Cerebellar cortex (tissue), 1 donor: ENCODE data around the gene PDCD2L.
"Not testable (repeated sequence)": the region's sequence is repeated elsewhere in the genome, so short reads cannot be mapped to it uniquely, and the experiment has no call there.

Source experiments
- DNase-seq: peaks from one replicate; pipeline ENCODE4 v3.0.0-alpha.2; 2015; ENCODE audit warnings: low spot score

The PDCD2L gene

GRCh38 chr19:34418300-34418699 lies 14.1 kb downstream of the PDCD2L start:
- no peak for DNase-seq

GRCh38 chr19:34426096-34426661 lies 22.0 kb downstream of the PDCD2L start:
- DNase-seq, result no peak

- DNase-seq, result peak; percentile 24
Observed at GRCh38 chr19:34428549-34429285, 24.5 kb downstream of the PDCD2L start.

- DNase-seq, result no peak
Observed at GRCh38 chr19:34429553-34429952, 25.4 kb downstream of the PDCD2L start.

GRCh38 chr19:34430738-34431625 lies 26.8 kb downstream of the PDCD2L start:
- DNase-seq, result peak; percentile 65

DNA sequence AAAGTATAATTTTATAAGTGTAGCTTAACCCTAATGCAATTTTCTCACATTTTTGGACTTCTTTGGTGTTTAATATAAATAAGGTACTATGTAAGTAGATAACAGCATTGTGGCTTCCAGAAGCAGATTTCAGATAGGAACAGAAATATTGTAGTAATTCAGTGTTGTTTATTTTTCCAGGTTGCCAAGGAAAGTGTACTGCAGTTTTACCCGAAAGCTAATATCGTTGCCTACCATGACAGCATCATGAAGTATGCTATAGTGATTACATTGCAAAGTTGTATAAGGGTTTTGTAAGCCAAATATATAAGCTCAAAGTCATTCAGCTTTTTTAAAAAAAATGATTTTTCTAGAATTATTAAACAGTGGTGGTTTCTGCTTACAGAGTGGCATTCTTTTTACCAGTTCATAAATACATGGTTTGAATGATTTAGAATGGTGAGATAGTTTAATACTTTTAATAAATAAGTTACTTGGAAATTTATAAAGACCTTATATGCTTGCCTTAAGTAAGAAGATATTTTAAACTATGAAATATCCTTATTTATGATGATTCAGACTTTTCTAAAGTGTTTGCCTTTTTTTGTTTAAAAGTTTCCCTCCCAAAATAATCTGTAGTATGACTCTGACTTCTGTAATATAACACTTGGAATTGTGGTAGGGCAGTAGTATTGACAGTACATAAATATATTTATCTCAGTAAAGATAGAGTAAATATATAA lies 27.6 kb downstream of the PDCD2L start:
- DNase-seq, result no peak

DNA sequence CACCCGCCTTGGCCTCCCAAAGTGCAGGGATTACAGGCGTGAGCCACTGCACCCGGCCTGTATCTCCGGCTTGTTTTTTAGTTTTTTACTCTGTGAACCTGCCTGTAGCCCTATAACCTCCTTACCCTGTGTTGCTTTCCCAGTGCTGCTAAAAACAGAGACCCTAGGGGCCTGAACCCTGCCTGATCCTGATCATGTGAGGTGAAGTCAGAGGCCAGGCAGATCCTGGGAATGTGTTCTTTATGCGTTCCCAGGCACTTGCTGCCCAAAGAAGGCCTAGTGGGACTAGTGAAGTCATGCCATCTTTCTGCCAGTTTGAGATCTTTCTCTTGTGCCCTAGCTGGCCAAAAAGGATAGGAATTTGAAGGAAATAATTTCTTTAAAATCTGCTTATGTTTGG lies 28.6 kb downstream of the PDCD2L start:
- peak; percentile 8 for DNase-seq

- no peak for DNase-seq
Observed at GRCh38 chr19:34436716-34437115, 32.5 kb downstream of the PDCD2L start.

DNA sequence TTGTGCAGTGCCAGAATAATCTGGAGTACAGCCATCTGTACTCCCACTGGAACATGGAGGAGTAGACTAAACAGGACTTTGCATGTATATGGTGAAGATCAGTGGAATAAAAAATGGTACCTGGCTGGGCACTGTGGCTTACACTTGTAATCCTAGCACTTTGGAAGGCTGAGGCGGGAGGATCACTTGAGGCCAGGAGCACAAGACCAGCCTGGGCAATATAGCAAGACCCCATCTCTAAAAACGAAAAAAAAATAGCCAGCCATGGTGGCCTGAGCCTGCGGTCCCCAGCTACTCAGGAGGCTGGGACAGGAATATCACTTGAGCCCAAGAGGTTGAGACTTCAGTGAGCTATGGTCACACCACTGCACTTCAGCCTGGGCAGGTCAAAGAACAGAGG lies 44.0 kb downstream of the PDCD2L start:
- DNase-seq, result no peak

- no peak for DNase-seq
Observed at GRCh38 chr19:34452723-34453122, 48.5 kb downstream of the PDCD2L start.

GRCh38 chr19:34454091-34454490 lies 49.9 kb downstream of the PDCD2L start:
- no peak for DNase-seq

DNA sequence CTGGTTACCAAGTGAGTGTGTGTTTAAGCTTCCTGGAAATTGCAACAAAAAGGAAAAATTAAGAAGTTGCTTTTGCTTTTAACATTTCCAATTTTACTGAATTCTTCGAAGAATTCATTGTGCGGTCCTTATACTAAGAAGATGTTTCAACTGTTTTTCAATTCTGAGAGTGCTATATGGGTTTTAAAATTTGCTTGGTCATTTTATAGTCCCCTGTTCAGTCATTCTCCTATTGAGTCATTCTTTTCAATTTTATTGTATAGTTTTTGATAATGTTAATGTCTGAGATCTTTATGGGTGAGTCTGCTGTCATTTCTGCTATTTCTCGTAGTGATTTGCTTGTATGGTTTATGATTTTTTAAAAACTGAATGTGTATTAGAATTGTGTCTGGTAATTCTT lies 50.5 kb downstream of the PDCD2L start:
- DNase-seq, result no peak

DNA sequence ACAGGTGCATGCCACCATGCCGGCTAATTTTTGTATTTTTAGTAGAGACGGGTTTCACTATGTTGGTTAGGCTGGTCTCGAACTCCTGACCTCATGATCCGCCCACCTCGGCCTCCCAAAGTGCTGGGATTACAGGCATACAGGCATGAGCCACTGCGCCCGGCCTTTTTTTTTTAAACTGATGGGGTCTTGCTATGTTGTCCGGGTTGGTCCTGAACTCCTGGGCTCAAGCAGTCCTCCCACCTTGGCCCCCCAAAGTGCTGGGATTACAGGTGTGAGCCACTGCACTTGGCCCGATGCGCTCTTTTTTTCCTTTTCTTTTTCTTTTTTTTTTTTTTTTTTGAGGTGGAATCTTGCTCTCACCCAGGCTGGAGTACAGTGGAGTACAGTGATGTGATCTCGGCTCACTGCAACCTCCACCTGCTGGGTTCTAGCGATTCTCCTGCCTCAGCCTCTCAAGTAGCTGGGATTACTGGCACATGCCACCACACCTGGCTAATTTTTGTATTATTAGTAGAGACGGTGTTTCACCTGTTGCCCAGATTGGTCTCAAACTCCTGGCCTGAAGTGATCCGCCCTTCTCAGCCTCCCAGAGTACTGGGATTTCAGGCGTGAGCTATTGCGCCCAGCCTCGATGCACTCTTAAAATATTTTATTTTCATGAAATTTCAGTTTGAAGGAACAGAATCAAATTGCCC lies 51.7 kb downstream of the PDCD2L start:
- DNase-seq, result not testable (repeated sequence)

- no peak for DNase-seq
Observed at GRCh38 chr19:34457446-34457845, 53.2 kb downstream of the PDCD2L start.

- no peak for DNase-seq
Observed at GRCh38 chr19:34458677-34459076, 54.5 kb downstream of the PDCD2L start.

- DNase-seq, result no peak
Observed at GRCh38 chr19:34459614-34460013, 55.4 kb downstream of the PDCD2L start.

- DNase-seq, result no peak
Observed at GRCh38 chr19:34461375-34462100, 57.3 kb downstream of the PDCD2L start.

DNA sequence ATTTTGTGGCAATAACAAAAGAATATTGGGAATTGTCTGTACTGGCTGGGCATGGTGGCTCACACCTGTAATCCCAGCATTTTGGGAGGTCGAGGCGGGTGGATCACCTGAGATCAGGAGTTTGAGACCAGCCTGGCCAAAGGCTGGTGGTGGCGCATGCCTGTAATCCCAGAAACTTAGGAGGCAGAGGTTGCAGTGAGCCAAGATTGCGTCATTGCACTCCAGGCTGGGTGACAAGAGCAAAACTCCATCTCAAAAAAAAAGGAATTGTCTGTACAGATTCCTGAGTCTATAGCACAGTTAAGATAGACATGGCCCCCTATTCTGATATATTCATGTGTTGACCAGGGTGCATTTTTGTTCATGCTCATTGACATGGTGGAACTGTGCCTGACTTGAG lies 60.6 kb downstream of the PDCD2L start:
- not testable (repeated sequence) for DNase-seq

DNA sequence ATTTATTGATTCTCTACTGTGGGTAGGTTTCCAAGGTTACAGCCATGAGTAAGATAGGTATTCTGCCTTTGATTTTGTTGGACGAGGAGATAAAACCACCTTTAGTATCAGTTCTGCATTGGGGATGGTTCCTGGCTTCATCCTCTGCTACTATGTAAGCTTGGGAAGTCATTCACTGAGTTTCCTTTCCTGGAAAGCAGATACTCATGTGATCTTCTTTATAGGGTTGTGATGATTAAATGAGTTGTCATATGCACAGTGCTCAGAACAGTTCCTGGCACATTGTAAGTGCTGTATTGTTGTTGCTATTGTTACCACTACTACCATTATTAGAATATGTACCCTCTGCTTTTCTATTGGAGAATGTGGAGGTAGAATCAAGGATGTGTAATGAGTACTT lies 64.2 kb downstream of the PDCD2L start:
- no peak for DNase-seq

GRCh38 chr19:34469026-34469425 lies 64.8 kb downstream of the PDCD2L start:
- not testable (repeated sequence) for DNase-seq
